Activated CD4-positive, CD25-positive, alpha-beta regulatory T cell (primary cell): ENCODE results near the gene UBXN7.
"Not testable (repeated sequence)": the region's sequence is repeated elsewhere in the genome, so short reads cannot be mapped to it uniquely, and the experiment has no call there.

Source experiments
- DNase-seq, 4 experiments: peaks; one replicate each; lab custom pipeline; 2025; lab: John Stamatoyannopoulos, UW

Gene UBXN7

DNA sequence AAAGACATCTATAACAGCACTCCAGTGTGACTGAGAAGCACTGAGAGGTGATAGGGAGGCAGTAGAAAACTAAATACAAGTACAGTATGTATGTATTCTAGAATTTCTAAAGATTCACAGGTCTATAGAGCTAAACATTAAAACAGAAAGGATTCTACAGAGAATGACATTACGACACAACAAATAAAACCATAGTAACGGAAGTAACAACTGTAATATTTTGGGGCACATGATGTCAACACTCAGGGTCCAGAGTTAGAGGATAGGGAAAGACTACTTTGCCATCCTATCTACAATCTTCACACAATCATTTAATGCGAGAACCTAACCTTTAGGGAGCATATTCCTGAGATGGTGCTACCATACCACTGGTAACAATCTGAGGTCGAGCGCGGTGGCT lies 13.6 kb downstream of the UBXN7 start:
- DNase-seq: no peak

DNA sequence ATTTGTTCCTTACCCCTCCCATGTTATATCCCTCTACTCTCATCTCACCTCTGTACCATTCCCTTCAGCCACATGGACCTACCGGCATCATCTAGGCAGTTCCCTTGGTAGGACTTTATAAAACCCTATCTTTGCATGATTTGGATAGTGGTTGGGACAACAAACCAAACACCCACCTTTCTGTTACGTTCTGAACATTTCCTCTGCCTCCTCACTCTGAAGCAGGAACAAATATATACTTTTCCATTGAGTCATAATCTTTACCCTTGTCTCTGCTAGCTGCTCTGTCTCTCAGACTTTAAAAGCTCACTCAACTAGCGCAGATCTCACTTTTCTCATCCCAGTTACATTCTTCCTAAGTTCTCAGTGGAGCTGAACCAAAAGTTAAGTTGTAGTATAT lies 17.8 kb downstream of the UBXN7 start:
- no peak for DNase-seq

DNA sequence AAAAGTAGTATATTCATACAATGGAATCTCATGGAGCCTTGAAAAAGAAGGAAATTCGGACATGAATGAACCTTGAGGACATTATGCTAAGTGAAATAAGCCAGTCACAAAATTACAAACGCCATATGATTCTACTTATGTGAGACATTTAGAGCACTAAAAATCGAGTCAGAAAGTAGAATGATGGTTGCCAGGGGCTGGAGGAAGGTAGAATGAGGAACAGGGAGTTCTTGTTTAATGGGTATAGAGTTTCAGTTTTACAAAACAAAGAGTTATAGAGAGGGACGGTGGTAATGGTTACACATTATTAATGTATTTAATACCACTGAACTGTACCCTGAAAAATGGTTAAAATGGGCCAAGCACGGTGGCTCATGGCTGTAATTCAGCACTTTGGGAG lies 19.5 kb downstream of the UBXN7 start:
- DNase-seq: no peak

DNA sequence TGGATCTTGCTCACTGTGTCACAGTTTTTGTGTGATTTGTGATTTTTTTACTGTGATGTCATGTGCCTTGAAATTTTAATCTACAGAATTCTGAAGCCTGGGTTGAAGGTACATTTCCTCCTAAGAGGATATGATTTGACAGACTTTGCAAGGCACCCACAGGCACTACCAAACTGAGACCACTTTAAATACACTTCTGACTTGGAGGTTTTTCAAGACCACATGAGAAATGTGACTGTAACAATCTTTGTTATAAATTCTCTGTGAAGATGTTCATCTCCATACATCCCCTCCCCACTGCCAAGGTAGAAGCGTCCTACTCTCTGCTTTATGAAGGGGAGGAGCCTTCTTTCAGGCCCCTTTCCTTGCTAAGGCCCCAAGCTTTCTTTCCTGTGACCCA lies 22.8 kb downstream of the UBXN7 start:
- DNase-seq: no peak

DNA sequence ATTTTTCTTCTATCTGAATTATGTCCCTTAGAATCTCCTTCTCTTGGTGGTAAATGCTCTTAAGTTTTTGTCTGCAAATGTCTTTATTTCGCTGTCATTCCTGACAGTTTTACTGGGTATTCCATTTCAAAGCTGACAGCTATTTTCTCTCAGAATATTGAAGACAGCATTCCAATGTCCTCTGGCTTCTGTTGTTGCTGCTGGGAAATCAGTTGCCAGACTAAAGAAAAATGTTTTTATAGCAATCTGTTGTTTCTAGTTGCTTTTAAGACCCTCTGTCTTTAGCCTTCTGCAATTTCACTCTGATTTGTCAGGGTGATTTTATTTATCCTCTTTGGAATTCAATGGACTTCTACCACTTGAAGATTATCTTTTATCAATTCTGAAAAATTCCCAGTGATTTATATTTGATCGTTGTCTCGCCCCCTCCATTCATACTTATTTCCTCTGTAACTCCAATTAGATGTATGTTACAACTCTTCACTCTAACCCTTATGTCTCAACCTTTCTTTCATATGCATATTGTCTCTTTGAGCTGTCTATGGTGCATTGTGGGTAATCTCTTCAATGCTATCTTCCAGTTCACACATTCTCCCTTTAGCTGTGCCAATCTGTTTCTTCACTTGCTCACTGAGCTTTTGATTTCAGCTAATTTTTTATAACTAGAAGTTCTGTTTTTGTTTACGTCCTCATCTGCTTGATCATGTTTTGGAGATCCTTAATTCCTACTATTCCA lies 23.5 kb downstream of the UBXN7 start:
- DNase-seq: no peak

DNA sequence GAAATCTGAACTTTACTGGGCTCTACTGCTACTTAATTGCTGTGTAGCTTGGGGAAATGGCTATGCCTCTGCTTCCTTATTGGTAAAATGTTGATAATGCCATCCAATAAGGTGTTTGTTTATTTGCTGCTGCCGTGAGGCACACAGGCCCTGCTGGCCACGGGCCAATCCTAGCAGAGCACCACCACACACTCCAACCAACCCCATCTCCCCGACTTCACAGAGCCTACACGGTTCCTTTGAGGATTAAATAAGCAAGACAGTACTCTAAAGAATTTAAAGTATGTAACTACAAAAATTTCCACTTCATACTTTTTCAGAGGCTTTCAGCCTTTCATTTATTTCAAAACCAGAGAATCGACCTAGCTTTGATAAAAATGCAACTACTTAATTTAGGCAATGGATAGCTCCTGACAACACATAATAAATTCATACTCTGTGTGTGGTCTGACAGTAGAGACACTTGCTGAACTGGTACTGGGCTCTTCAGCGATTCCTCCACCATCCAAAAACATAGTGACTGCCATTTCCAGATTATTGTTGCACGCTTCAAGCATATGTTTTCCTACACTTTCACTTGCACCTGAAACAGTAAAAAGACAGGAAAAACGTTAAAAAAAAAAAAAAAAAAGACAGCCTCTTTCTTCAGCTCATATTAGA lies 25.3 kb downstream of the UBXN7 start:
- no peak for DNase-seq

DNA sequence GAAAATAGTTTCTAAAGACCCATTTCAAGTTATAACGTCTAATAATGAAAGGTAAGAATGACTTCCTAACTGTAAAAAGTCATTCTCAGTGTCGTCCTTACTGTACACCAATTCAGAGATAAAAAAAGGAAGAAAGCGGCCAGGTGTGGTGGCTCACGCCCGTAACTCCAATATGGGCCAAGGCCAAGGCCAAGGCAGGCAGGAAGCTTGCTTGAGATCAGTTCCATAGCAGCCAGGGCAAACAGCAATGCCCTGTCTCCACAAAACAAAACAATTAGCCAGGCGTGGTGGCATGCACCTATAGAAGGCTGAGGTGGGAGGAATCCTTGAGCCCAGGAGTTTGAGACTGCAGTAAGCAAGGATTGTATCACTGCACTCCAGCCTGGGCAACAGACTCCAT lies 31.9 kb downstream of the UBXN7 start:
- DNase-seq: no peak

DNA sequence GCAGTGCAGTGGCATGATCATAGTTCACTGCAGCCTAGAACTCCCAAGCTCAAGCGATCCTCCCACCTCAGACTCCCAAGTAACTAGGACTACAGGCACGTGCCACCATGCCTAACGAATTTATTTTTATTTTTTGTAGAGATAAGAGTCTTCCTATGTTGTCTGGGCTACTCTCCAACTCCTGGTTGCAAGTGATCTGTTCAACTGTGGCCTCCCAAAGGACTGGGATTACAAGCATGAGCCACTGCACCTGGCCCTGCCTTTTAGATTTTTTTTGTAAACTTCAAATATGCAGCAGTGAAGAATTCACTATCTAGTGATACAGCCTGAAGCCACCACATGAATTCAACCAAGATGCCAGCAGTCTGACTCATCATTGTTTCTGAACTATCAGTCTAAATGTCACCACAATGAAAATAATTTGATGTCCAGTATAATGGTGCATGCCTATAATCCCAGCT lies 32.7 kb downstream of the UBXN7 start:
- DNase-seq: no peak

DNA sequence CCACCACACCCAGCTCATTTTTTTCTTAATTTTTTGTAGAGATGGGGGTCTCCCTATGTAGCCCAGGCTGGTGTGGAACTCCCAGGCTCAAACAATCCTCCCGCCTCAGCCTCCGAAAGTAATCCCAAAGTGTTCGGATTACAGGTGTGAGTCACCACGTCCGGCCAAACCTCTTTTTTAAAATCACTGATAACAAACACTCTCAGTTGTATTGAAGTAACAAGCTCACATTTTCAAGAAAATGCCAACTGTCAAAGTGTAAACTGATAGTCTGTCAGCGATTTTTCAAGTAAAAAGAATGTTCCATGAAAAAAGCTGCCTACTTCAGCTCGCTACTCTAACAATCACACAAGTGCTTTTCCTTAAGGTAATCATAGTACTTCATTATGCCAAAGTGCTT lies 33.4 kb downstream of the UBXN7 start:
- no peak for DNase-seq

DNA sequence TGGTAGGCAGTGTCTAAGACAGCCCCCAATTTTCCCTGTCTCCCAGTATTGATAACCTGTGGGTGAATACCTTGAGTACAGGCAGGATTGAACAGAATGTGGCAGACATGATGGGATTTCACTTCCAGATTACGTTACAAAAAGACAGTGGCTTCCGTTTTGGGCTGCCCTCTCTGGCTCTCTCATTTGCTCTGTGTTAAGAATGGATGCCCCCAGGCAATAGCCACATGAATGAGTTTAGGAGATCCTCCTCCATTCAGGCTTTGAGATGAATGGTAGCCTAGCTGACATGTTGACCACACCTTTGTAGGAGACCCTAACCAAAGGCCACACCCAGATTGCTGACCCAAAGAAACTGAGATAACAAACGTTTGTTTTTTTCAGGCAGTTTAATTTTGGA lies 34.3 kb downstream of the UBXN7 start:
- DNase-seq: no peak

DNA sequence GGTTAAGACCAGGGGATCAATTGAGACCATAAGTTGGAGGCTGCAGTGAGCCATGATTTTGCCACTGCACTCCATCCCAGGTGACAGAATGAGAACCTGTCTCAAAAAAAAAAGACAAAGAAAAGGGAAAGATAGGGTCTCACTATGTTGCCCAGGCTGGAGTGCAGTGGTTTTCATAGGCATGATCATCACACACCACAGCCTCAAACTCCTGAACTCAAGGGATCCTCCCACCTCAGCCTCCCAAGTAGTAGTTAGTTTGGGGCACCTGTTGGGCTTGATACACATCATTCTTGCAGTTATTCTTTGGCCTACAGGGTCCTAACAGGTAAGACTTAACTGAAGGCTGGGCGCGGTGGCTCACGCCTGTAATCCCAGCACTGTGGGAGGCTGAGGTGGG lies 42.1 kb downstream of the UBXN7 start:
- DNase-seq: no peak

DNA sequence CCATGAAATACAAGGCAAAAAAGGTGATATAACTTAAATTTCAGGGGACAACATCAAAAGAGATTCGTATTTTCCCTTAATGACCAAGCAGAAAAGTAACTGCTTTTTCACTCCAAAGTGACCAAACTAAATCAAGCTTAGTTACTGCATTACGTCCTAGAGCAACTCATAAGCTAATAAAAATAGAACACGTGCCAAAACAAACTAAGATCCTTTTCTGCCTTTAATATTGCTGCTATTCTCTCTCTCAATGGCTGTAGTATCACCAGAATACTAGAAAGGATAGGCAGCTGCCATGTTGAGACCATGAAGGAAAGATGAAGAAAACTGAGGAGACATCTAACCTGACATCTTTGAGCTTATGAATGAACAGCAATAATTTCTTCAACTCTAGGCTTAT lies 43.3 kb downstream of the UBXN7 start:
- DNase-seq: no peak

DNA sequence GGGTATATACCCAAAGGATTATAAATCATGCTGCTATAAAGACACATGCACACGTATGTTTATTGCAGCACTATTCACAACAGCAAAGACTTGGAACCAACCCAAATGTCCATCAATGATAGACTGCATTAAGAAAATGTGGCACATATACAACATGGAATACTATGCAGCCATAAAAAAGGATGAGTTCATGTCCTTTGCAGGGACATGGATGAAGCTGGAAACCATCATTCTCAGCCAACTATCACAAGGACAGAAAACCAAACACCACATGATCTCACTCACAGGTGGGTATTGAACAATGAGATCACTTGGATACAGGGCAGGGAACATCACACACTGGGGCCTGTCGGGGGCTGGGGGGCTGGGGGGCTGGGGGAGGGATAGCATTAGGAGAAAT lies 44.3 kb downstream of the UBXN7 start:
- DNase-seq: not testable (repeated sequence)

DNA sequence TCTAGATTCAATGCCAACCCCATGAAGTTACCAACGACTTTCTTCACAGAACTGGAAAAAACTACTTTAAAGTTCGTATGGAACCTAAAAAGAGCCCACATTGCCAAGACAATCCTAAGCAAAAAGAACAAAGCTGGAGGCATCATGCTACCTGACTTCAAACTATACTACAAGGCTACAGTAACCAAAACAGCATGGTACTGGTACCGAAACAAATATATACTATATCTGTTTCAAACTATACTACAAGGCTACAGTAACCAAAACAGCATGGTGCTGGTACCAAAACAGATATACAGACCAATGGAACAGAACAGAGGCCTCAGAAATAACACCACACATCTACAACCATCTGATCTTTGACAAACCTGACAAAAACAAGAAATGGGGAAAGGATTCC lies 45.4 kb downstream of the UBXN7 start:
- not testable (repeated sequence) for DNase-seq

DNA sequence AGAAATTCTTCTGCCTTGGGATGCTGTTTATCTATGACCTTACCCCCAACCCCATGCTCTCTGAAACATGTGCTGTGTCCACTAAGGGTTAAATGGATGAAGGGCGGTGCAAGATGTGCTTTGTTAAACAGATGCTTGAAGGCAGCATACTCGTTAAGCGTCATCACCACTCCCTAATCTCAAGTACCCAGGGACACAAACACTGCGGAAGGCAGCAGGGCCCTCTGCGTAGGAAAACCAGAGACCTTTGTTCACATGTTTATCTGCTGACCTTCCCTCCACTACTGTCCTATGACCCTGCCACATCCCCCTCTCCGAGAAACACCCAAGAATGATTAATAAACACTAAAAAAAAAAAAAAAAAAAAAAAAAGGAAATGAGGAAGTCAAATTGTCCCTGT lies 46.2 kb downstream of the UBXN7 start:
- DNase-seq: not testable (repeated sequence)

DNA sequence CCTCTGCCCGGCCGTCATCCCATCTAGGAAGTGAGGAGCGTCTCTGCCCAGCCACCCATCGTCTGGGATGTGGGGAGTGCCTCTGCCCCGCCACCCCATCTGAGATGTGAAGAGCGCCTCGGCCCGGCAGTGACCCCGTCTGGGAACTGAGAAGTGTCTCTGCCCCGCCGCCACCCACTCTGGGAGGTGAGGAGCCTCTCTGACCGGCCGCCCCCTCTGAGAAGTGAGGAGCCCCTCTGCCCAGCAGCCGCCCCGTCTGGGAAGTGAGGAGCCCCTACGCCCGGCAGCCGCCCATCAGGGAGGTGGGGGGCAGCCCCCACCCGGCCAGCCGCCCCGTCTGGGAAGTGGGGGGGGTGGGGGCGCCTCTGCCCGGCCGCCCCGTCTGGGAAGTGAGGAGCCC lies 46.8 kb downstream of the UBXN7 start:
- DNase-seq: not testable (repeated sequence)

DNA sequence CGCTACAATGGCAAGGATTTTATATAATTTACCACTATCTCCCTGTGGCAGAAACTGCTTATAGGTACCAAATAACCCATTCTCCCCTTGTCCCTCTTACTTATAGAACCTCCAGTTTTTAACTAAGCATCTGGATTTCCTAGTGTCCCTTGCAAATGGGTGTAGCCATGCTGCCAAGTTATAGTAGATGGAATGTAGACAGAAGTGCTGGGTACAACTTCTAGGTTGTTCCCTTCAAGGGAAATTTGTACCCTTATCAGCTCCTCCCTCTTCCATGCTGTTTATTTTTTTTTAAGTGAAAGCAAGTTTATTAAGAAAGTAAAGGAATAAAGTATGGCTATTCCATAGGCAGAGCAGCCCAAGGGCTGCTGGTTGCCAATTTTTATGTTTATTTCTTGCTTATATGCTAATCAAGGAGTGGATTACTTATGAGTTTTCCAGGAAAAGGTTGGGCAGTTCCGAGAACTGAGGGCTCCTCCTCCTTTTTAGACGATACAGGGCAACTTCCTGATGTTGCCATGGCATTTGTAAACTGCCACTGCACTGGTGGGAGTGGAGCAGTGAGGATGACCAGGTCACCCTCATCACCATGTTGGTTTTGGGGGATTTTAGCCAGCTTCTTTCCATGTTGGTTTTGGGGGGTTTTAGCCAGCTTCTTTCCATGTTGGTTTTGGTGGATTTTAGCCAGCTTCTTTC lies 53.9 kb downstream of the UBXN7 start:
- DNase-seq: no peak

DNA sequence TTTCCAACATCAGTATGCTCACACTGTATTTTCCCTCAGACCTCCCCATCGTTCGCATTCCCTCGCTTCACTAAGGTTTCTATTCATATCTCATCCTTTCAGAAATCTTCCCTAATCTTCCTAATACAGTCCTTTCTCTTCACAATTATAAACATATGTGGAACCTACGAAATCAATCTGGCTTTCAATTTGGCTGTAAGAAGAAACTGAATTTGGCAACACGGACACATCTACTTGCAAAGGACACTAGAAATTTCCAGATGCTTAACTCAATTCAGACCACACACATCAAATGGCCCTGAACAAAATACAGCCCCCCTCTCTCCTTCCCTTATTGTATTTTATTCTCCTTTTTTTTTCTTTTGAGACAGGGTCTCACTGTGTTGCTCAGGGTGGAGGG lies 54.9 kb downstream of the UBXN7 start:
- no peak for DNase-seq

DNA sequence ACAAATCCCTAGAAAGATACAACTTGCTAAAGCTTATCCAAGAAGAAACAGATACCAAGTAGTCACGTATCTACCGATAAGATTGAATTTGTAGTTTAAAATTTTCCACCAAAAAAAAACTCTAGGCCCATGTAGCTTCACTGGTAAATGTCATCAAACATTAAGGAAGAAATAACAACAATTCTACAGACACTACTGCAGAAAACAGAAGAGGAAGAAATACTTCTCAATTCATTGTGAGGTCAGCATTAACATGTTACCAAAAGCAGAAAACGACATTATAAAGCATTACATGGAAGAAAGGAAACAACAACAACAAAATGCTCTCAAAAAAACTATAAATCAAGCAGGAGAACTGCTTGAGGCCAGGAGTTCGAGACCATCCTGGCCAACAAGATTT lies 66.5 kb downstream of the UBXN7 start:
- no peak for DNase-seq

DNA sequence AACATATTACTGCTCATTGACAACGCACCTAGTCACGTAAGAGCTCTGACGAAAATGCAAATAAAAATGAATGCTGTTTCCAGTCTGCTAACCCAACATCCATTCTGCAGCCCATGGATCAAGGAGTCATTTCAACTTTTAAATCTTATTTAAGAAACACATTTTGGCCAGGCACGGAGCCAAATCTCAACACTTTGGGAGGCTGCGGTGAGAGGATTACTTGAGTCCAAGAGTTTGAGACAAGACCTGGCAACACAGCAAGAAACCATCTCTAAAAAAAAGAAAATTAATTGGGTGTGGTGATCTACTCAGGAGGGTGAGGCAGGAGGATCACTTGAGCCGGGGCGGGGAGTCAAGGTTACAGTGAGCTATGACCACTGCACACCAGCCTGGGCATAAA lies 71.6 kb downstream of the UBXN7 start:
- DNase-seq: no peak

DNA sequence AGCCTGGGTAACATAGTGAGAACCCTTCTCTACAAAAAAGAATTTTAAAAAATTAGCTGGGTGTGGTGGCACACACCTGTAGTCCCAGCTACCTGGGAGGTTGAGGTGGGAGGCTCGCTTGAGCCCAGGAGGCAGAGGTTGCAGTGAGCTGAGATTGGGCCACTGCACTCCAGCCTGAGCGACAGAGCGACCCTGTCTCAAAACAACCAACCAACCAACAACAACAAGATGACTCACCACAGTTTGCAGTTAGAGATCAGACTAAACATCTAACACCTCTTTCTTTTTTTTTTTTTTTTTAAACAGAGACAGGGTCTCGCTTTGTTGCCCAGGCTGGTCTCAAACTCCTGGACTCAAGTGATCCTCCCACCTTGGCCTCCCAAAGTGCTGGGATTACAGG lies 73.7 kb downstream of the UBXN7 start:
- not testable (repeated sequence) for DNase-seq

DNA sequence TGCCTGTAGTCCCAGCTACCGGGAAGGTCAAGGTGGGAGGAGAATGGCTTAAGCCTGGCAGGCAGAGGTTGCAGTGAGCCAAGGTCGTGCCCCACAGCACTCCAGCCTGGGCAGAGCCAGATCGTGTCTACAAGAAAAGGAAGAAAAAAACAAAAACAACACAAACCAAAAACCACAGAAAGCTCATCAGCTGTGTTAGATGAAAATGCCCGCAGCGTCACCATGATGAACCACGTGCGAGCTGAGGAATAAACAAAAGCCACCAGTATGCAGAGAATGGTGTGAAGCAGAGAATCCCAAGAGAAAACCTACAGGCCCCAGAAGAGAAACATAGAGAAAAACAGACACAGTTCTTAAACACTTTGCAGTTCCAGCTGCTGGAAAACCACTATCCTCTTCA lies 74.3 kb downstream of the UBXN7 start:
- no peak for DNase-seq

DNA sequence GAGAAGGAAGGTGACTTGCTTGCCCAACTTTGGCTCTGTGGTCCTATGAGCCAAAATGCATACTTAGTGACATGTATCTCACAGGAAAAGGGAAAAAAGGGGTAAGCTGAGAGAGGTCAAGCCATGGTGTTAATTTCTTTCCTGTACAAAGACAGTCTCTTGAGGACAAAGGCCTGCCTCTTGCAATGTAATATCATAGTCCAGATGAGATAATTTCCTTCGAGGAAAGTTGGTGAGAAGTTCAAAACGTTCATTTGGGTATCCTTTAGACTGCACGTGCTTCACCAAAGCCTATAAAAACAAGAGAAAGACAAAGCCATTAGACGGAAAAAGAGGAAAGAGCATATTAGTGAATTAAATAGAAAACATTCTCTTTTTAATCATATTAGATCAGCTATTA lies 75.7 kb downstream of the UBXN7 start:
- DNase-seq: no peak
